ENCODE measurements around the gene TMEM121.

- no peak for TF ChIP-seq GATA2 (IDR thresholded peaks at IDR 0.05; ENCODE audit: low read depth, low read length)
- no peak for TF ChIP-seq GATA3 (IDR thresholded peaks at IDR 0.05; ENCODE audit: low read depth, low read length)
Observed at GRCh38 chr14:105562713-105563346, 36.4 kb downstream of the TMEM121 start.
